K562 (cell line): ENCODE measurements around the gene MAST1. TPM values are rescaled to one million over a fixed set of nuclear protein-coding genes. Genes with fewer than 3 reads are reported as not detected.

Source experiments
- ARNT ChIP-seq, 2 experiments: fragments of 450-650 bp; IDR thresholded peaks; 2 replicates each; pipeline ENCODE4 v1.6.1; 2016; ENCODE audit warnings: mild to moderate bottlenecking in 1 of 2
- BHLHE40 ChIP-seq: IDR thresholded peaks from 2 replicates; pipeline ENCODE4 v1.6.1; 2011; ENCODE audit warnings: low read length, improper control_type of control experiment
- DIDO1 ChIP-seq: fragments of 450-650 bp; IDR thresholded peaks from 2 replicates; pipeline ENCODE4 v1.6.1; 2016; ENCODE audit warnings: low read depth, missing biosample characterization, missing genetic modification characterization
- DMBX1 ChIP-seq: fragments of 250-450 bp; sonication (Bioruptor Pico); IDR thresholded peaks from 2 replicates; pipeline ENCODE4 v1.8.0; 2022; ENCODE audit warnings: inconsistent platforms, mild to moderate bottlenecking, moderate library complexity, borderline replicate concordance
- MYC ChIP-seq, 2 experiments: fragments of 250-450 bp in 1 of 2; sonication (Bioruptor Pico) in 1 of 2; IDR thresholded peaks; 2 replicates each; pipeline versions ENCODE4 v1.5.1 to v1.6.1; 2012 to 2021; ENCODE audit warnings: low read depth in 2 of 2, borderline replicate concordance in 1 of 2, improper control_type of control experiment in 1 of 2, low read length in 1 of 2, mild to moderate bottlenecking in 1 of 2, moderate library complexity in 1 of 2
- NFIC ChIP-seq: fragments of 450-650 bp; IDR thresholded peaks from 2 replicates; pipeline ENCODE4 v1.6.1; 2017; ENCODE audit warnings: mild to moderate bottlenecking, inconsistent platforms
- NONO ChIP-seq, 2 experiments: fragments of 200-400 bp in 1 of 2; fragments of 450-650 bp in 1 of 2; formaldehyde crosslinking in 1 of 2; IDR thresholded peaks; 2 replicates each; pipeline ENCODE4 v1.6.1; 2017; ENCODE audit warnings: low read depth in 2 of 2, mild to moderate bottlenecking in 2 of 2, moderate library complexity in 2 of 2, low read length in 1 of 2
- STAT5A ChIP-seq: IDR thresholded peaks from 2 replicates; pipeline ENCODE4 v1.6.1; 2012; ENCODE audit warnings: low read length, inconsistent platforms, borderline replicate concordance
- TARDBP ChIP-seq: fragments of 450-650 bp; IDR thresholded peaks from 2 replicates; pipeline ENCODE4 v1.6.1; 2016
- TGIF2 ChIP-seq: sonication (generic); formaldehyde crosslinking; IDR thresholded peaks from 2 replicates; pipeline ENCODE4 v1.8.1; 2022; ENCODE audit warnings: mild to moderate bottlenecking, missing genetic modification reagents, moderate library complexity
- U2AF1 ChIP-seq: fragments of 200-400 bp; formaldehyde crosslinking; optimal IDR thresholded peaks from 2 replicates; pipeline ENCODE3; 2017; ENCODE audit warnings: mild to moderate bottlenecking, low read depth, low read length, moderate library complexity
- YBX1 ChIP-seq: fragments of 450-650 bp; IDR thresholded peaks from 2 replicates; pipeline ENCODE4 v1.7.1; 2016; ENCODE audit warnings: mild to moderate bottlenecking
- ZNF561 ChIP-seq: fragments of 450-650 bp; formaldehyde crosslinking; conservative IDR thresholded peaks from 2 replicates; pipeline ENCODE4 v1.4.0; 2020; ENCODE audit warnings: mild to moderate bottlenecking, moderate library complexity
- polyA plus RNA-seq, 8 experiments: library from polyadenylated mRNA; depleted of rRNA in 4 of 8; stranded (reverse) in 5 of 8; unstranded in 3 of 8; fragments of >200 nt; fragmentation: Nextera tagmentation in 2 of 8; fragmentation: Illumina TruSeq in 1 of 8; extraction: Ambion mirVana in 2 of 8; extraction: Trizol in 1 of 8; gene quantifications; 2 replicates each; pipeline versions ENCODE4 v1.2.1 to v1.2.3, GENCODE V29; 2011 to 2014; ENCODE audit warnings: inconsistent platforms in 1 of 8, missing spikeins in 1 of 8
- total RNA-seq, 7 experiments: library from RNA; depleted of rRNA in 6 of 7; stranded (reverse); fragments of >200 nt in 6 of 7; fragmentation: Illumina TruSeq in 2 of 7; extraction: Trizol in 2 of 7; gene quantifications; 2 replicates each; pipeline versions ENCODE4 v1.2.1 to v1.2.3, GENCODE V29; 2011 to 2021; ENCODE audit warnings: low replicate concordance in 1 of 7
- TF ChIP-seq, protein P1 (sequence below): fragments of 450-650 bp; IDR thresholded peaks from 2 replicates; pipeline ENCODE4 v1.6.1; 2016; ENCODE audit warnings: low read depth
- TF ChIP-seq, protein P2 (sequence below), 2 experiments: fragments of 450-650 bp; conservative IDR thresholded peaks; 2 replicates each; pipeline ENCODE4 v1.6.1; 2017; ENCODE audit warnings: mild to moderate bottlenecking in 2 of 2, moderate library complexity in 2 of 2
- TF ChIP-seq, protein P3 (sequence below), 2 experiments: fragments of 450-650 bp in 1 of 2; sonication (generic) in 1 of 2; formaldehyde crosslinking in 1 of 2; IDR thresholded peaks in 1 of 2; conservative IDR thresholded peaks in 1 of 2; 2 replicates each; pipeline versions ENCODE4 v1.6.1 to v1.8.1; 2016 to 2023; ENCODE audit warnings: mild to moderate bottlenecking in 2 of 2, moderate library complexity in 2 of 2, inconsistent platforms in 1 of 2, missing genetic modification reagents in 1 of 2

Gene MAST1
- total and polyA plus RNA-seq, 9 of the 15 experiments (the other 6 are each of a cell fraction or from before 2014, with no cell fraction given): 0.48 to 10.3 (median 3.9) TPM

DNA sequence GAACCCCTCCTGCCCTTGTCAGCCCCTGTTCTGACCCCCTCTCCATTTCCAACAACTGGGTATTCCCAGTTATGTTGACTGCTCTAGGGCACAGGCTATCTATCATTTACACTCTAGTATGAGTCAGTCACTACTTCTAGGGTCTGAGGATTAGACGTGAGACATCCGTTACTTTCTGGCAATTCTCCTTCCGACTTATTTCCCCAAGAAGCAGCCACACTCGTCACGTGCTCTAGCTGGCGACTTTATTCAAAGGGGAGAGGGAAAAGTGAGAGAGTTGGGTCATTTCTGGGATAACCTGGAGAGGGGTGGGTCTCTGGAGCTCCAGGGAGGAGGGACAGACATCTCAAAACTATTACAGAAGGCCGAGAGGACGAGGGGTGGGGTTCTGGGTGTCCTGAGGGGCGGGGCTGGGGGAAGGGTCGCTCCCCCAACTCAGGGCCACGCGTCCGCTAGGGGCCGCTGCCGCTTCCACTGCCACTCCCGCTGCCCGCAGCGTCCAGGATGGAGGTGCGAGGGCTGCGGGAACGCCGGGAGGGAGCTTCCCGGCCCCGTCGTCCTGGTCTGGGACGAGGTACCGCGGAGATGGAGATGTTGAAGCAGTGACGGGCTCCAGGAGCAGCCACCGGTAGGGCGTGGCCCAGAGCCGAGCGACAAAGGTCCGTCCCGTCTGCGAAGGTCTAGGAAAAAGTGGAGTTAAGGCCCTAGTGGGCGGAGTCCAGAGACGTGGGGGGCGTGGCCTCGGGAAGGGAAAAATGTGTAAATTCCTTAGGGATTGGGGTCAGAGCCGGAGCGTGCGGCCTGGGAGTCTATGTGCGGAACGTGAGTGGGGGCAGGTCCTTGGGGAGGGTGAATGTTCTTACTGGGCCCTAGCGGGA lies 12.8 kb upstream of the MAST1 start (continued):
- TF ChIP-seq, protein P1, sequence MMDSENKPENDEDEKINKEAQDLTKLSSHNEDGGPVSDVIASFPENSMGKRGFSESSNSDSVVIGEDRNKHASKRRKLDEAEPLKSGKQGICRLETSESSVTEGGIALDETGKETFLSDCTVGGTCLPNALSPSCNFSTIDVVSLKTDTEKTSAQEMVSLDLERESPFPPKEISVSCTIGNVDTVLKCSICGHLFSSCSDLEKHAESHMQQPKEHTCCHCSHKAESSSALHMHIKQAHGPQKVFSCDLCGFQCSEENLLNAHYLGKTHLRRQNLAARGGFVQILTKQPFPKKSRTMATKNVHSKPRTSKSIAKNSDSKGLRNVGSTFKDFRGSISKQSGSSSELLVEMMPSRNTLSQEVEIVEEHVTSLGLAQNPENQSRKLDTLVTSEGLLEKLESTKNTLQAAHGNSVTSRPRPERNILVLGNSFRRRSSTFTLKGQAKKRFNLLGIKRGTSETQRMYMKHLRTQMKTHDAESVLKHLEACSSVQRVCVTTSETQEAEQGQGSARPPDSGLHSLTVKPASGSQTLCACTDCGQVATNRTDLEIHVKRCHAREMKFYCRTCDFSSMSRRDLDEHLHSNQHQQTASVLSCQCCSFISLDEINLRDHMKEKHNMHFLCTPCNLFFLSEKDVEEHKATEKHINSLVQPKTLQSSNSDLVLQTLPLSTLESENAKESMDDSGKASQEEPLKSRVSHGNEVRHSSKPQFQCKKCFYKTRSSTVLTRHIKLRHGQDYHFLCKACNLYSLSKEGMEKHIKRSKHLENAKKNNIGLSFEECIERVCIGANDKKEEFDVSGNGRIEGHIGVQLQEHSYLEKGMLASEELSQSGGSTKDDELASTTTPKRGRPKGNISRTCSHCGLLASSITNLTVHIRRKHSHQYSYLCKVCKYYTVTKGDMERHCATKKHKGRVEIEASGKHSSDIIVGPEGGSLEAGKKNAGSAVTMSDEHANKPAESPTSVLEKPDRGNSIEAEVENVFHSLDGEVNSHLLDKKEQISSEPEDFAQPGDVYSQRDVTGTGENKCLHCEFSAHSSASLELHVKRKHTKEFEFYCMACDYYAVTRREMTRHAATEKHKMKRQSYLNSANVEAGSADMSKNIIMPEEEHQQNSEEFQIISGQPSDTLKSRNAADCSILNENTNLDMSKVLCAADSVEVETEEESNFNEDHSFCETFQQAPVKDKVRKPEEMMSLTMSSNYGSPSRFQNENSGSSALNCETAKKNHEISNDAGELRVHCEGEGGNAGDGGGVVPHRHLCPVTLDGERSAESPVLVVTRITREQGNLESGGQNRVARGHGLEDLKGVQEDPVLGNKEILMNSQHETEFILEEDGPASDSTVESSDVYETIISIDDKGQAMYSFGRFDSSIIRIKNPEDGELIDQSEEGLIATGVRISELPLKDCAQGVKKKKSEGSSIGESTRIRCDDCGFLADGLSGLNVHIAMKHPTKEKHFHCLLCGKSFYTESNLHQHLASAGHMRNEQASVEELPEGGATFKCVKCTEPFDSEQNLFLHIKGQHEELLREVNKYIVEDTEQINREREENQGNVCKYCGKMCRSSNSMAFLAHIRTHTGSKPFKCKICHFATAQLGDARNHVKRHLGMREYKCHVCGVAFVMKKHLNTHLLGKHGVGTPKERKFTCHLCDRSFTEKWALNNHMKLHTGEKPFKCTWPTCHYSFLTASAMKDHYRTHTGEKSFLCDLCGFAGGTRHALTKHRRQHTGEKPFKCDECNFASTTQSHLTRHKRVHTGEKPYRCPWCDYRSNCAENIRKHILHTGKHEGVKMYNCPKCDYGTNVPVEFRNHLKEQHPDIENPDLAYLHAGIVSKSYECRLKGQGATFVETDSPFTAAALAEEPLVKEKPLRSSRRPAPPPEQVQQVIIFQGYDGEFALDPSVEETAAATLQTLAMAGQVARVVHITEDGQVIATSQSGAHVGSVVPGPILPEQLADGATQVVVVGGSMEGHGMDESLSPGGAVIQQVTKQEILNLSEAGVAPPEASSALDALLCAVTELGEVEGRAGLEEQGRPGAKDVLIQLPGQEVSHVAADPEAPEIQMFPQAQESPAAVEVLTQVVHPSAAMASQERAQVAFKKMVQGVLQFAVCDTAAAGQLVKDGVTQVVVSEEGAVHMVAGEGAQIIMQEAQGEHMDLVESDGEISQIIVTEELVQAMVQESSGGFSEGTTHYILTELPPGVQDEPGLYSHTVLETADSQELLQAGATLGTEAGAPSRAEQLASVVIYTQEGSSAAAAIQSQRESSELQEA: no peak
- TF ChIP-seq TGIF2 (CRISPR knock-in tag): no peak
- TF ChIP-seq STAT5A: no peak
- TF ChIP-seq MYC (IDR thresholded peaks at IDR 0.05; ENCODE audit: low read depth, low read length): peak; percentile 25; the same call in 1 of the 2 replicates
- no peak for TF ChIP-seq MYC (CRISPR knock-in tag; IDR thresholded peaks at IDR 0.05; ENCODE audit: borderline replicate concordance, low read depth)
- TF ChIP-seq DMBX1 (CRISPR knock-in tag): no peak
- TF ChIP-seq DIDO1 (tag): no peak
- no peak for TF ChIP-seq ZNF561 (CRISPR knock-in tag)
- TF ChIP-seq TARDBP: no peak
- no peak for TF ChIP-seq YBX1
- peak; percentile 62 for TF ChIP-seq BHLHE40
- TF ChIP-seq, protein P2, sequence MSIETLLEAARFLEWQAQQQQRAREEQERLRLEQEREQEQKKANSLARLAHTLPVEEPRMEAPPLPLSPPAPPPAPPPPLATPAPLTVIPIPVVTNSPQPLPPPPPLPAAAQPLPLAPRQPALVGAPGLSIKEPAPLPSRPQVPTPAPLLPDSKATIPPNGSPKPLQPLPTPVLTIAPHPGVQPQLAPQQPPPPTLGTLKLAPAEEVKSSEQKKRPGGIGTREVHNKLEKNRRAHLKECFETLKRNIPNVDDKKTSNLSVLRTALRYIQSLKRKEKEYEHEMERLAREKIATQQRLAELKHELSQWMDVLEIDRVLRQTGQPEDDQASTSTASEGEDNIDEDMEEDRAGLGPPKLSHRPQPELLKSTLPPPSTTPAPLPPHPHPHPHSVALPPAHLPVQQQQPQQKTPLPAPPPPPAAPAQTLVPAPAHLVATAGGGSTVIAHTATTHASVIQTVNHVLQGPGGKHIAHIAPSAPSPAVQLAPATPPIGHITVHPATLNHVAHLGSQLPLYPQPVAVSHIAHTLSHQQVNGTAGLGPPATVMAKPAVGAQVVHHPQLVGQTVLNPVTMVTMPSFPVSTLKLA (conservative IDR thresholded peaks at IDR 0.05): peak; percentile 22 to 63; a peak in 2 of 4 replicates
- peak; percentile 93 for TF ChIP-seq NFIC
- TF ChIP-seq, protein P3, sequence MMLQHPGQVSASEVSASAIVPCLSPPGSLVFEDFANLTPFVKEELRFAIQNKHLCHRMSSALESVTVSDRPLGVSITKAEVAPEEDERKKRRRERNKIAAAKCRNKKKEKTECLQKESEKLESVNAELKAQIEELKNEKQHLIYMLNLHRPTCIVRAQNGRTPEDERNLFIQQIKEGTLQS (IDR thresholded peaks at IDR 0.05): peak; percentile 31; the same call in 1 of the 2 replicates
- TF ChIP-seq, protein P3 (CRISPR knock-in tag; conservative IDR thresholded peaks at IDR 0.05): no peak
- TF ChIP-seq U2AF1: no peak
- no peak for TF ChIP-seq NONO (IDR thresholded peaks at IDR 0.05; ENCODE audit: low read depth in 2 of 2, low read length in 1 of 2)
- no peak for TF ChIP-seq ARNT (IDR thresholded peaks at IDR 0.05)
